ENCODE results near the gene FBXO41.

Gene FBXO41, protein sequence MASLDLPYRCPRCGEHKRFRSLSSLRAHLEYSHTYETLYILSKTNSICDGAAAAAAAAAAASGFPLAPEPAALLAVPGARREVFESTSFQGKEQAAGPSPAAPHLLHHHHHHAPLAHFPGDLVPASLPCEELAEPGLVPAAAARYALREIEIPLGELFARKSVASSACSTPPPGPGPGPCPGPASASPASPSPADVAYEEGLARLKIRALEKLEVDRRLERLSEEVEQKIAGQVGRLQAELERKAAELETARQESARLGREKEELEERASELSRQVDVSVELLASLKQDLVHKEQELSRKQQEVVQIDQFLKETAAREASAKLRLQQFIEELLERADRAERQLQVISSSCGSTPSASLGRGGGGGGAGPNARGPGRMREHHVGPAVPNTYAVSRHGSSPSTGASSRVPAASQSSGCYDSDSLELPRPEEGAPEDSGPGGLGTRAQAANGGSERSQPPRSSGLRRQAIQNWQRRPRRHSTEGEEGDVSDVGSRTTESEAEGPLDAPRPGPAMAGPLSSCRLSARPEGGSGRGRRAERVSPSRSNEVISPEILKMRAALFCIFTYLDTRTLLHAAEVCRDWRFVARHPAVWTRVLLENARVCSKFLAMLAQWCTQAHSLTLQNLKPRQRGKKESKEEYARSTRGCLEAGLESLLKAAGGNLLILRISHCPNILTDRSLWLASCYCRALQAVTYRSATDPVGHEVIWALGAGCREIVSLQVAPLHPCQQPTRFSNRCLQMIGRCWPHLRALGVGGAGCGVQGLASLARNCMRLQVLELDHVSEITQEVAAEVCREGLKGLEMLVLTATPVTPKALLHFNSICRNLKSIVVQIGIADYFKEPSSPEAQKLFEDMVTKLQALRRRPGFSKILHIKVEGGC

GRCh38 chr2:73284296-73285158, at the start of gene FBXO41:
Gene FBXO41, minus strand, starts transcription at chr2:73284478. Its CDS starts 14,848 bp downstream, at chr2:73269630.
- Histone ChIP-seq H3K9me3 (ENCODE audit: control insufficient read depth, insufficient read depth, low read length) (no peaks in the 10 kb centered on the region), H3K9ac (ENCODE audit: low read depth, low read length) (peak within 1 kb of the TSS; percentile 65), H3K27me3 (ENCODE audit: control insufficient read depth, insufficient read depth, low read length) (peaks cover 46% of the 10 kb centered on the region), H3K4me3 (ENCODE audit: low read depth, low read length) (peak within 1 kb of the TSS; percentile 81), H3K36me3 (ENCODE audit: control insufficient read depth, insufficient read depth, low read length) (no peaks in the 10 kb centered on the region), H3K4me1 (ENCODE audit: control insufficient read depth, insufficient read depth, low read length) (peaks cover 20% of the 10 kb centered on the region), H3K27ac (ENCODE audit: low read depth, low read length) (peak within 1 kb of the TSS; percentile 43)

DNA sequence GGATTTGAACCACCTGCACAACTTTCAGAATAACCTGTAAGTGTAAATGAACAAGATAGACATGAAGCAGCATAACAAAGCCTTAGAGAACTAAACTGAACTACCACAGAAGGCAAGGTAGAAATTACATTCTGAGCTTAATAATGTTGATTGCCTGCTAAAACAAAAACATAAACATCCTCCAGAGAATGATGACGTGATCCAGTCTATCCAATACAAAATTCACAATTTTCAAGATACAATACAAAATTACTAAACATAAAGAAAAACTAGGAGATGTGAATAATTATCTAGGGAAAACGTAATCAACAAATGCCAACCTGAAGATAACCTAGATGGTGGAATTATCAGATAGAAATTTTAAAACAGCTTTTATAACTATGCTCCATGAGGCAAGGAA, 49.8 kb upstream of the FBXO41 start:
- H3K36me3 ChIP-seq (ENCODE audit: control insufficient read depth, insufficient read depth, low read length): no peaks in the 10 kb centered on the region
- no peak overlapping the region for H3K27ac ChIP-seq (ENCODE audit: low read depth, low read length)
- H3K4me1 ChIP-seq (ENCODE audit: control insufficient read depth, insufficient read depth, low read length): no peaks in the 10 kb centered on the region
- H3K9me3 ChIP-seq (ENCODE audit: control insufficient read depth, insufficient read depth, low read length): no peaks in the 10 kb centered on the region
- no peaks in the 10 kb centered on the region for H3K27me3 ChIP-seq (ENCODE audit: control insufficient read depth, insufficient read depth, low read length)
- H3K4me3 ChIP-seq (ENCODE audit: low read depth, low read length): no peak overlapping the region
- H3K9ac ChIP-seq (ENCODE audit: low read depth, low read length): no peak overlapping the region

DNA sequence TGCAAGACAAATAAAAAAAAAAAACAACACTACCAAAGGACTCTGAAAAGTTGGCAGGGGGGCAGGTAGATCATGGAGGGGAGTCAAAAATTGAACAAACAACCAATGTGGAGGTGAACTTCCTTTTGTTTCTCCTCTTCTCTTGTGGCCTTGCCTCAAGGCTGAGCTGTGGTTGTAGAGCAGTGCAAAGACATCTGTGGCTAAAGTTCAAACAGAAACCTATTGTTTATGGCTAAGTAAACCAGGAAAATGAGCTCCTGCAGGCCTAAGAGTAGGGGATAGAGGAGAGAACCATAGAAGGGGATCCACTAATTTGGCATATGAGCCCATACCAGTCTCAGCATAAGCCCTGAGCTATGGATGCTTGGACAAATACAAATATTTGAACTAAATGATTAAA, 49.3 kb upstream of the FBXO41 start:
- H3K36me3 ChIP-seq (ENCODE audit: control insufficient read depth, insufficient read depth, low read length): no peaks in the 10 kb centered on the region
- no peaks in the 10 kb centered on the region for H3K4me1 ChIP-seq (ENCODE audit: control insufficient read depth, insufficient read depth, low read length)
- H3K9ac ChIP-seq (ENCODE audit: low read depth, low read length): no peak overlapping the region
- H3K9me3 ChIP-seq (ENCODE audit: control insufficient read depth, insufficient read depth, low read length): no peaks in the 10 kb centered on the region
- H3K27me3 ChIP-seq (ENCODE audit: control insufficient read depth, insufficient read depth, low read length): no peaks in the 10 kb centered on the region
- H3K4me3 ChIP-seq (ENCODE audit: low read depth, low read length): no peak overlapping the region
- no peak overlapping the region for H3K27ac ChIP-seq (ENCODE audit: low read depth, low read length)

GRCh38 chr2:73324126-73324725, 39.9 kb upstream of the FBXO41 start:
- no peak overlapping the region for H3K4me3 ChIP-seq (ENCODE audit: low read depth, low read length)
- no peak overlapping the region for H3K27ac ChIP-seq (ENCODE audit: low read depth, low read length)
- H3K9ac ChIP-seq (ENCODE audit: low read depth, low read length): no peak overlapping the region
- no peaks in the 10 kb centered on the region for H3K36me3 ChIP-seq (ENCODE audit: control insufficient read depth, insufficient read depth, low read length)
- 0 out of 2 replicates have a peak, but pooled peaks cover 5% of the 10 kb centered on the region for H3K27me3 ChIP-seq (ENCODE audit: control insufficient read depth, insufficient read depth, low read length)
- H3K4me1 ChIP-seq (ENCODE audit: control insufficient read depth, insufficient read depth, low read length): 0 out of 2 replicates have a peak, but pooled peaks cover 3% of the 10 kb centered on the region
- H3K9me3 ChIP-seq (ENCODE audit: control insufficient read depth, insufficient read depth, low read length): no peaks in the 10 kb centered on the region

DNA sequence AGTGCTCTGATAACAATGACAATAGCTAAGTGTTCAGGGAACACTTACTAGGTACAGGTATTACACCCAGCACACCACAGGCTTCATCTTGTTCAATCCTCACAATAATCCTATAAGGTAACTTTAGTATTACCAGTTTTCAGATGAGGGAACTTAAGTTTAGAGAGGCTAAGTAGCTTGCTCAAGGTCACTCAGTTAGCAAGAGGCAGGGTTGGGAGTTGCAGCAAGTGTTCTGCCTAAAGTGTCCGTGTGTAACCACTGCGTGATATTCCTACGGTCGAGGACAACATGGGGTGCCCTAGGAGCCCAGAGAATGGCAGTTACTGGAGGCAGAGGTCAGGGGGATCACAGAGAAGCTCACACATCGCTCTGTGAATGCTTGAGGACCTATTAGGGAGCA, 39.3 kb upstream of the FBXO41 start:
- no peaks in the 10 kb centered on the region for H3K36me3 ChIP-seq (ENCODE audit: control insufficient read depth, insufficient read depth, low read length)
- H3K27ac ChIP-seq (ENCODE audit: low read depth, low read length): no peak overlapping the region
- no peak overlapping the region for H3K4me3 ChIP-seq (ENCODE audit: low read depth, low read length)
- H3K4me1 ChIP-seq (ENCODE audit: control insufficient read depth, insufficient read depth, low read length): 0 out of 2 replicates have a peak, but pooled peaks cover 3% of the 10 kb centered on the region
- H3K27me3 ChIP-seq (ENCODE audit: control insufficient read depth, insufficient read depth, low read length): 0 out of 2 replicates have a peak, but pooled peaks cover 5% of the 10 kb centered on the region
- H3K9me3 ChIP-seq (ENCODE audit: control insufficient read depth, insufficient read depth, low read length): no peaks in the 10 kb centered on the region
- H3K9ac ChIP-seq (ENCODE audit: low read depth, low read length): no peak overlapping the region

GRCh38 chr2:73314441-73314840, 30.2 kb upstream of the FBXO41 start:
- no peak overlapping the region for H3K27ac ChIP-seq (ENCODE audit: low read depth, low read length)
- H3K36me3 ChIP-seq (ENCODE audit: control insufficient read depth, insufficient read depth, low read length): no peaks in the 10 kb centered on the region
- no peaks in the 10 kb centered on the region for H3K9me3 ChIP-seq (ENCODE audit: control insufficient read depth, insufficient read depth, low read length)
- H3K4me1 ChIP-seq (ENCODE audit: control insufficient read depth, insufficient read depth, low read length): no peaks in the 10 kb centered on the region
- H3K4me3 ChIP-seq (ENCODE audit: low read depth, low read length): no peak overlapping the region
- no peak overlapping the region for H3K9ac ChIP-seq (ENCODE audit: low read depth, low read length)
- no peaks in the 10 kb centered on the region for H3K27me3 ChIP-seq (ENCODE audit: control insufficient read depth, insufficient read depth, low read length)

GRCh38 chr2:73307720-73308119, 23.4 kb upstream of the FBXO41 start:
- Histone ChIP-seq H3K27me3 (ENCODE audit: control insufficient read depth, insufficient read depth, low read length) (no peaks in the 10 kb centered on the region; the same call in 1 of the 2 replicates), H3K4me1 (ENCODE audit: control insufficient read depth, insufficient read depth, low read length) (no peaks in the 10 kb centered on the region), H3K9me3 (ENCODE audit: control insufficient read depth, insufficient read depth, low read length) (no peaks in the 10 kb centered on the region), H3K9ac (ENCODE audit: low read depth, low read length) (no peak overlapping the region), H3K4me3 (ENCODE audit: low read depth, low read length) (no peak overlapping the region), H3K27ac (ENCODE audit: low read depth, low read length) (no peak overlapping the region), H3K36me3 (ENCODE audit: control insufficient read depth, insufficient read depth, low read length) (no peaks in the 10 kb centered on the region)

DNA sequence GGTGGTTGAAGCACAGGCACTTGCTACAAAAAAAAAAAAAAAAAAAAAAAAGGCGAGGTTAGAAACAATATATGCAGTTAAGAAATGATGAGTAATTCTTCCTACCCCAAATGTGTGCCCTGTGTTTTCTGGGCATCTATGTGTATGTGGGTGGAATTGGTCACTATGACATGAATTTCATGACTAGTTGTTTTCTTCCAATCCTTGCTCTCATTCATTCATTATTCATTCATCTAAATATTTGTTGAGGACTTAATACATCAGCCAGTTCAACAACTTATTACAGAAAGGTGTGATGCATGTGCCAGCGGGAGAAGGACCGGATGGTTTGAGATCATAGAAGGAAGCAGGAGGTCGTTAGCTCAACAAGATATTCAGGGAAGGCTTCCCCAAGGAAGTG, 17.4 kb upstream of the FBXO41 start:
- H3K4me3 ChIP-seq (ENCODE audit: low read depth, low read length): no peak overlapping the region
- H3K36me3 ChIP-seq (ENCODE audit: control insufficient read depth, insufficient read depth, low read length): no peaks in the 10 kb centered on the region
- H3K27me3 ChIP-seq (ENCODE audit: control insufficient read depth, insufficient read depth, low read length): peaks cover 9% of the 10 kb centered on the region
- H3K9ac ChIP-seq (ENCODE audit: low read depth, low read length): no peak overlapping the region
- no peaks in the 10 kb centered on the region for H3K9me3 ChIP-seq (ENCODE audit: control insufficient read depth, insufficient read depth, low read length)
- no peak overlapping the region for H3K27ac ChIP-seq (ENCODE audit: low read depth, low read length)
- H3K4me1 ChIP-seq (ENCODE audit: control insufficient read depth, insufficient read depth, low read length): no peaks in the 10 kb centered on the region

DNA sequence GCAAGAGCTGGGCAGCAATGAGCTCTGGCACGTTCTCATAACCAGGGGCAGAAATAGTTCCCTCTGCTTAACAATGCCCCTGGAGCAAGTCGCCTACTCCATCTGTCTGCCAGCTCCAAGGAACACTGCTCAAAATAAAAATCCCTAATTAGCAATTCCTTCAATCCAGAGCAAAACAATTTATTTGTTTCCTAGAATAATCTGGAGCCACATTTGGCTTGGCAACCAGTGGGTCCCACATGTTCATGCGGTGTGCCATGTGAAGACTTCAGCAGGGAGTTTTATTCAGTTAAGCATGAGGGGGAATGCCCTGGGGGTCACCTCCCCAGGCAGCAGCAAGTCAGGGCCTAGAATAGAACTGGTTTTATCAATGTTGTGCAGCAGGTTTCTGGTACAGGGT, 16.6 kb upstream of the FBXO41 start:
- Histone ChIP-seq H3K27ac (ENCODE audit: low read depth, low read length) (no peak overlapping the region), H3K27me3 (ENCODE audit: control insufficient read depth, insufficient read depth, low read length) (peaks cover 16% of the 10 kb centered on the region), H3K4me3 (ENCODE audit: low read depth, low read length) (no peak overlapping the region), H3K36me3 (ENCODE audit: control insufficient read depth, insufficient read depth, low read length) (no peaks in the 10 kb centered on the region), H3K4me1 (ENCODE audit: control insufficient read depth, insufficient read depth, low read length) (no peaks in the 10 kb centered on the region), H3K9ac (ENCODE audit: low read depth, low read length) (no peak overlapping the region), H3K9me3 (ENCODE audit: control insufficient read depth, insufficient read depth, low read length) (no peaks in the 10 kb centered on the region)

DNA sequence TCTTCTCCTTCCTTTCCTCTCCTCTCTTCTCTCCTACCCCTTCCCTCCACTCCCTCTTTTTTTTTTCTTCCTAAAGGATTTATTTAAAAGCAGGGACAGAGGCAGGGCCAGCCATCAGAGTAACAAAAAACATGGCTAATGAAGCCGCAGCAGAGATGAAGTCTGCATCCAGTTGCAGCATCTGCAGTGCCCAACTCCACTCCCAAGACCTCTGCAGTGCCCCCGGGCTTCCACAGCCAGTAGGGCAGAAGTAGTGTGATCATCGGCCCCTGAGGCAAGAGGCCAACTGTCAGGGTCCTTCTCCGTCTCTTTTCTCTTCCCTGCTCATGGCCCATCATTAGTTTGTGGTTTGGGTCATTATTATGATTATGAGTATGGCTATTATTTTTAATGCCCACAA, 13.3 kb upstream of the FBXO41 start:
- no peaks in the 10 kb centered on the region for H3K9me3 ChIP-seq (ENCODE audit: control insufficient read depth, insufficient read depth, low read length)
- no peaks in the 10 kb centered on the region for H3K36me3 ChIP-seq (ENCODE audit: control insufficient read depth, insufficient read depth, low read length)
- H3K4me3 ChIP-seq (ENCODE audit: low read depth, low read length): no peak overlapping the region
- H3K27ac ChIP-seq (ENCODE audit: low read depth, low read length): no peak overlapping the region
- H3K27me3 ChIP-seq (ENCODE audit: control insufficient read depth, insufficient read depth, low read length): peaks cover 48% of the 10 kb centered on the region
- no peak overlapping the region for H3K9ac ChIP-seq (ENCODE audit: low read depth, low read length)
- peaks cover 5% of the 10 kb centered on the region; the same call in 1 of the 2 replicates for H3K4me1 ChIP-seq (ENCODE audit: control insufficient read depth, insufficient read depth, low read length)
